Cardiac septum (tissue), 1 donor: ENCODE results near the gene CCDC33. TPM values are rescaled to one million over a fixed set of nuclear protein-coding genes. Genes with fewer than 3 reads are reported as not detected.
"Not testable (repeated sequence)": the region's sequence is repeated elsewhere in the genome, so short reads cannot be mapped to it uniquely, and the experiment has no call there.

Source experiments
- DNase-seq: peaks from one replicate; pipeline ENCODE4 v3.0.0-alpha.2; 2020; ENCODE audit warnings: low spot score
- intact Hi-C: fragments of 100-400 bp; cut with DNase I; formaldehyde crosslinking; loops from one replicate; pipeline ENCODE4 v1.14.0; 2022
- total RNA-seq: library from RNA; stranded (reverse); fragmentation: NEBNext Ultra II Directional; extraction: Animal tissue kit (Norgen Biotek cat#: 25700); gene quantifications from one replicate; pipeline ENCODE4 v1.2.1, GENCODE V29; 2021
- donor health status: DM: no; HTN: no; CAD: no.

CCDC33 gene
- total RNA-seq, 1 donor from 2014 or later, result not detected

DNA sequence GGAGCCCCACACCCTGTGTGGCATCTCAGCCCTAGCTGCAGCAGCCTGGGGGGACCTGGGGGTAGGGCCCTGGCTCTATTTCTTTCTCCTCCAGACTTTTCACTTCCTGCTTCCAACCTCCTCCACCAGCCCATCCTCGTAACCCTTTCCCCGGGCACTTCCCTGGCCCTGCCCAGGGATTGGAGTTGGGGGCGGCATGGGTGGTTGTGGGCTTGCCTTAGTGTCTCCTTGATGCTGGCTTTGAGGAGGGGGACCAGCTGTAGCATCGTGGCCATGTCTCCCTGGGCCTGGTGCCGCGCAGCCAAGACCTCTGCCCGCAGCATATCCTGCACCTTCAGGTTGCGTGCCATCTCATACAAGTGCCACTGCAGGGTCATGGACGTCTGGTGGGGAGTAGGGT, 103.2 kb downstream of the CCDC33 start:
- intact Hi-C loops, result no loop called here
- no peak for DNase-seq

DNA sequence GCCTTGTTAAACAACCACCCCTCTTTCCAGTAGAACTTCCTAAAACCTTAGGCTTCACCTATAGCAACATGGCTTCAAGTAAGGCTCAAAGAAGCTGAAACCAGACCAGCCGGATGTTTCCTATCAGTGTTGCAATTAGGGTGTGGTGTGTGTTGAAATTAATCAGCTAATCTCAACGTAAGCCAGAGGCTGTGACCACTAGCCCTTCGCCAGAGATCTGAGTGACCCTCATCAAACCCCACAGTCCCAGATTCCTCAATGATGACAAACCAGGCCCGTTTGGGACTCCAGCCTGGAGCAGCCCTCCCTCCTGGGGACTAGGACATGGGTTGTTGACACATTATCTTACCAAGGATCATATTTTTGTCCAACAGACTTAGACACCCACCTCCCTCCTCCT, 104.0 kb downstream of the CCDC33 start:
- intact Hi-C loops, result no loop called here
- DNase-seq, result no peak

DNA sequence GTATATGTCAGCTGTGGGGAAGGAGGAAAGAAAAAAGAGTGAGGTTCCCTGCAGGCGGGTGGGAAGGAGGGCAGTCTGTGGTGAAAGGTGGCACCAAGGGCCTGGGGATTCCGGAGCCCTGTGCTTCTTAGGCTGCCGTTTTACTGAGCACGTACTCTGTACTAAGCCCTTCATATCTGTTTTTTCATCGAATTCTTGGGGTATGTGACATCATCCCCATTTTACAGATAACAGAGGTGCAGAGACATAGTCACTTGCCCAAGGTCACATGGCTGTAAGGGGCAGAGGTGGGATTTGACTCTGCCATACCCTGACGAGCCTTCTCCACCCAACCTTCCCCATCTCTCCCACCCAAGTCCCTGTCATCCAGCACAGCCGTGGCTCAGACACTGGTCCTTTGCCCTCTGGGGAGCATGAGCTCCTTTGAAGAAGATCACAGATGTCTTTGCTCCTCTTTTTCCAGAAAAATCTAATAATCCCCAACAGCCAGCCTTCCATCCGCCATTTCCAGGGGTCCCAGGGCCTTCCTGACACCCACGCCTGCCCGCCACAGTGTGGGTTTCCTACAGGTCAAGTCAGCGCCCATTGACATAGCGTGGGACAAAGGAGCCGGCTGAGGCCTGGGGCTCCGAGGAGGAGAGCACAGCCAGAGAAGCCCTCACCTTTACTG, 107.1 kb downstream of the CCDC33 start:
- intact Hi-C loops, result no loop called here
- DNase-seq, result no peak

- no peak for DNase-seq
Observed at GRCh38 chr15:74343797-74344127, 107.6 kb downstream of the CCDC33 start.

GRCh38 chr15:74345051-74345450, 108.9 kb downstream of the CCDC33 start:
- intact Hi-C loops, result no loop called here
- DNase-seq, result no peak

More at GRCh38 chr15:74343797-74344127, 107.6 kb downstream of the CCDC33 start:
- intact Hi-C loops, result no loop called here

GRCh38 chr15:74347757-74348250, 111.7 kb downstream of the CCDC33 start:
- intact Hi-C loops, result no loop called here
- DNase-seq, result no peak

- intact Hi-C loops, result no loop called here
- DNase-seq, result no peak
Observed at GRCh38 chr15:74349241-74349778, 113.2 kb downstream of the CCDC33 start.

DNA sequence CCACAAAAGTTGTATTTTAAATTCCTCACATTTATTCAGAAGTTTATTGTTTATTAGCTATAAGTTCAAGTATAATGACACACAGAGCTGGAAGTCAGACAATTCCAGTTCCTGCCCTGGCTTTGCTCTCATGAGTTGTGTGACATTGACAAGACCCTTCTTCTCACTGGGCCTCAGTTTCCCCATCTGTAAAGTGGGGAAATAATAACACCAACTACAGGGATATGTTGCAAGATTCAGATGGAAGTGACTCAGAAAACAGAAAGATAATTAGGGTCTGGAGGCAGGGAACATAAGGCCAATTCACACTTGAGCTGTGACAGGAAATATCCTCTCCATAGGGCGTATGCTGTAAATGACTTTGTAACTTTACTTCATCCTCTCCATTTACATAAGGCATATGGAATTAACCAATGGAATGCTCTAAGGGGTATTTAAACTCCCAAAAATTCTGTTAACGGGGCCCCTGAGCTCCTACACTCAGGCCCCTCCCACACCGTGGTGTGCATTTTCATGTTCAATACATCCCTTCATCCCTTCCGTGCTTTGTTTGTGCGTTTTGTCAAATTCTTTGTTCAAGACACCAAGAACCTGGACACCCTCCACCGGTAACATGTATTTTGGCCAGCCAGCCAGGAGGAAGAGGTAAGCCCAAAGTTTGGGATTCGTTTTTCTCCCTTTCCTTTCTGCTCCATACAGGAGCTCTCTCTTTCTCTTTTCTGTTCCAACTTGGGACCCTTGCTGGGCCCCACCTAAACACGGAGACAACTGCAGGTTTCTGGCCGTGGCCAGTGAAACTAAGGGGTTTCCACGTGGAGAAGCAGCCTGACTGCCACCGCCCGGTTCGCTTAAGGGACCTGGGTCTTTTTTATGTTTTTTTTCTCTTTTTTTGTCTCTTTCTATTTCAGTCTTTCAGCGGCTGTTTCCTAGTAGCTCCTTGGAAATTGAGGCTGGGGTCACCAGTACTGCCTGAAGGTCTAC, 114.5 kb downstream of the CCDC33 start:
- no peak for DNase-seq
- intact Hi-C loops, result no loop called here

DNA sequence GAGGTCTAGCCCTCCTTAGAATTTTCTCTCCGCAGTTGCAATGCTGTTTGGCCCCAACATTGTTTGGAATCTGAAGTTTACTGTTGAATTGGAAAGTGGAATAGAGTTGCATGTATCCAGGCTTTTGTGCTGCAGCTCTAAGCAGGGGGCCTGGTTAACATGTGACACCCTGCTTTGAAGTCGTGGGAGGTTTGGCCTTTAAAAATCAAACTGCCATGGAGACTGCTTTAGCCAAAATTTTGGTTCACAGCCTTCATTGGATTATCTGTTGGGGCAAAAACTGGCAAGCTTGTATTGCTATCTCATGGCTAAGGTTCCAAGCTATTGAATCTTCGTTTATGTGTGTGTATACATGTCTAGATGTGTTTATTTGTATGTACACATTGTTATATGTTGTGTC, 115.5 kb downstream of the CCDC33 start:
- no peak for DNase-seq
- intact Hi-C loops, result no loop called here

GRCh38 chr15:74352393-74352910, 116.3 kb downstream of the CCDC33 start:
- no peak for DNase-seq
- intact Hi-C loops, result no loop called here

DNA sequence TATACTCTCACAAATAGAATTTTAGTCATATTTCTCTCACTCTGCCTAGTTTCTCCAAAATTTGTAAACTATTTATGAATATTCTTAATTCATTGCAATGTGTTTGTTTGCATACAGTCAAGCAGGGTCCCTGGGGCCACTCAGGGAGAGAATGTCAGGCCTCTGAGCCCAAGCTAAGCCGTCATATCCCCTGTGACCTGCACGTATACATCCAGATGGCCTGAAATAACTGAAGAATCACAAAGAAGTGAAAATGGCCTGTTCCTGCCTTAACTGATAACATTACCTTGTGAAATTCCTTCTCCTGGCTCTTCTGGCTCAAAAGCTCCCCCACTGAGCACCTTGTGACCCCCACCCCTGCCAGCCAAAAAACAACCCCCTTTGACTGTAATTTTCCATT, 117.9 kb downstream of the CCDC33 start:
- DNase-seq, result peak; percentile 7
- intact Hi-C loops, result not testable (repeated sequence)

GRCh38 chr15:74356050-74356449, 119.9 kb downstream of the CCDC33 start:
- DNase-seq, result peak; percentile 24
- intact Hi-C loops, result not testable (repeated sequence)

DNA sequence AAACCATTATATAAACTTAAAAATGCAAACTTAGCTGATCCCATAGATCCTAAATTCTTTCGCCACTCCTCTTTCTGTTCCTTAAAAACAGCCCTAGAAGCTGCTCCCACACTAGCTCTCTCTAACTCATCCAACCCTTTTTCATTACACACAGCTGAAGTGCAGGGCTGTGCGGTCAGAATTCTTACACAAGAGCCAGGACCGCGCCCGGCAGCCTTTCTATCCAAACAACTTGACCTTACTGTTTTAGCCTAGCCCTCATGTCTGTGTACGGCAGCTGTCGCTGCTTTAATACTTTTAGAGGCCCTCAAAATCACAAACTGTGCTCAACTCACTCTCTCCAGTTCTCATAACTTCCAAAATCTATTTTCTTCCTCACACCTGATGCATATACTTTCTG, 121.4 kb downstream of the CCDC33 start:
- DNase-seq, result peak; percentile 10
- intact Hi-C loops, result not testable (repeated sequence)

DNA sequence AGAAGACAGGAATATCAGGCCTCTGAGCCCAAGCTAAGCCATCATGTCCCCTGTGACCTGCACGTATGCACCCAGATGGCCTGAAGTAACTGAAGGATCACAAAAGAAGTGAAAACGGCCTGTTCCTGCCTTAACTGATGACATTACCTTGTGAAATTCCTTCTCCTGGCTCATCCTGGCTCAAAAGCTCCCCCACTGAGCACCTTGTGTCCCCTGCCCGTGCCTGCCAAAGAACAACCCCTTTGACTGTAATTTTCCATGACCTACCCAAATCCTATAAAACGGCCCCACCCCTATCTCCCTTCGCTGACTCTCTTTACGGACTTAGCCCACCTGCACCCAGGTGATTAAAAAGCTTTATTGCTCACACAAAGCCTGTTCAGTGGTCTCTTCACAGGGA, 123.2 kb downstream of the CCDC33 start:
- DNase-seq, result peak; percentile 17
- intact Hi-C loops, result not testable (repeated sequence)

GRCh38 chr15:74360855-74361254, 124.7 kb downstream of the CCDC33 start:
- not testable (repeated sequence) for DNase-seq

GRCh38 chr15:74362482-74362881, 126.4 kb downstream of the CCDC33 start:
- DNase-seq, result no peak
- intact Hi-C loops, result no loop called here

More at GRCh38 chr15:74360855-74361254, 124.7 kb downstream of the CCDC33 start:
- intact Hi-C loops, result not testable (repeated sequence)

GRCh38 chr15:74364936-74365597, 128.9 kb downstream of the CCDC33 start:
- DNase-seq, result no peak
- intact Hi-C loops, result no loop called here

GRCh38 chr15:74365598-74366445, 129.7 kb downstream of the CCDC33 start:
- intact Hi-C loops, result no loop called here
- peak; percentile 54 for DNase-seq
